Measurements from ENCODE around the gene PGP.
"Not testable (repeated sequence)": the region's sequence is repeated elsewhere in the genome, so short reads cannot be mapped to it uniquely, and the experiment has no call there.

PGP gene, protein sequence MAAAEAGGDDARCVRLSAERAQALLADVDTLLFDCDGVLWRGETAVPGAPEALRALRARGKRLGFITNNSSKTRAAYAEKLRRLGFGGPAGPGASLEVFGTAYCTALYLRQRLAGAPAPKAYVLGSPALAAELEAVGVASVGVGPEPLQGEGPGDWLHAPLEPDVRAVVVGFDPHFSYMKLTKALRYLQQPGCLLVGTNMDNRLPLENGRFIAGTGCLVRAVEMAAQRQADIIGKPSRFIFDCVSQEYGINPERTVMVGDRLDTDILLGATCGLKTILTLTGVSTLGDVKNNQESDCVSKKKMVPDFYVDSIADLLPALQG

DNA sequence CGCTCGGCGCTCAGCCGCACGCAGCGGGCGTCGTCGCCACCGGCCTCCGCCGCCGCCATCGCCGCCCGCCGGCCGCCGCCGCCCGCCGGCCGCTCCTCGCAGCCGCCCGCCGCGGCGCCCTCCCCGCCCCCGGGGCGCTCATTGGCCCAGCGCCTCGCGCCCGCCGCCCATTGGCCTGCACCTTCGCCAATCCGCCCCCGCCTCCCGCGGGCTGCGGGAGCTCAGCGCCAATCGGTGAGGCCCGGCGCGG lies at the start of gene PGP:
TSS of gene PGP (minus strand) at position 122 of the 250 bp plus-strand sequence. CDS start at position 59, 63 bp downstream.
- DNase-seq, result no peak

GRCh38 chr16:2263026-2263425 lies 48.4 kb upstream of the PGP start:
- not testable (repeated sequence) for DNase-seq

DNA sequence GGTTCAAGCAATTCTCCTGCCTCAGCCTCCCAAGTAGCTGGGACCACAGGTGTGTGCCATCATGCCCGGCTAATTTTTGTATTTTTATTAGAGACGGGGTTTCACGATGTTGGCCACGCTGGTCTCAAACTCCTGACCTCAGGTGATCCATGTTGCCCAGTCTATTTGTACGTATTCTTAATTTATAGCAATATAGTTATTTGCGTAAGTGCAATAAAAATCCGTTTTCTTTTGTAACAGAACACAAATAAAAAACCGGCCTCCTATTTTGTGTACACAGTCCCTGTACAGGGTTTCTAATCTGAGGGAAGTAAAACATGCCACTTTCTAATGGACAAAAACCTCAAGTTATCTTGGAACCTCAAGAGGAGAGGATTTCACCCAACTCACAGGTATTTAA lies 45.6 kb upstream of the PGP start:
- DNase-seq, result no peak

DNA sequence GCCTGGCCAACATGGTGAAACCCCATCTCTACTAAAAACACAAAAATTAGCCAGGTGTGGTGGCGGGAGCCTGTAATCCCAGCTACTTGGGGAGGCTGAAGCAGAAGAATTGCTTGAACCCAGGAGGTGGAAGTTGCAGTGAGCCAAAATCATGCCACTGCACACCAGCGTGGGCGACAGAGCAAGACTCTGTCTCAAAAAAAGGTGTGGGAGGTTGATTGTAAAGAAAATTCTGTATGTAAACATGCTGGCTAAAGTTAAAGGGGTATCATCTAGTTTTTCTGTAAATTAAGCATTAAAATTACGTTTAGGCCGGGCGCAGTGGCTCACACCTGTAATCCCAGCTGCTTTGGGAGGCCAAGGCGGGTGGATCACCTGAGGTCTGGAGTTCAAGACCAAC lies 43.9 kb upstream of the PGP start:
- not testable (repeated sequence) for DNase-seq

- DNase-seq, result no peak
Measured at GRCh38 chr16:2257726-2258125, 43.1 kb upstream of the PGP start.

DNA sequence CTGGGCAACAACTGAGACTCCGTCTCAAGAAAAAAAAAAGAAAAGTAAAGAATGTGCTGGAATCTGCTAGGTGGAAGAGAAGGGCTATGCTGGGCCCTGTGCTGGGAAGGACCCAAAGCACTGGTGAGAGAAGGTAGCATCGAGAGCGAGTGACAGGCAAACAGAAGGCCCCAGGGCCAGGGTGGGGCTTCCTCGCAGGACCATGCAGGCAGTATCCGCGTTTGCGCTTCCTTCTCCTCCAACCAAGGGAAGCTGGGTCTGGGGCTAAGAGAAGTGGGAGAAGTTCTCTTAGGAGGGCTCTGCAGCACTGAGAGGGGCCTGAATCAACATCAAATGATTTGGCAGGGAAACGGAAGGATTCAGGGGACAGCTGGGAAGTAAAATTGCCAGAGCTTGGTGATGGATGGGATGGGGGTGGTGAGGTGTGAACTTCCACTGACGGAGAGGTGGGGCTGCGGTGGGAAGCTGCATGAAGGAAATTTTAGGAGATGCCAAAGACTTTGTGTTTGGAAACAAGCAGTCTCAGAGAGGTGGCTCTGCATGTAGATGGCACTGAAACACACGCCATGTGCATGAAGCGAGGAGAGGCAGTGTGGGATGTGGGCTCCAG lies 42.0 kb upstream of the PGP start:
- no peak for DNase-seq

DNA sequence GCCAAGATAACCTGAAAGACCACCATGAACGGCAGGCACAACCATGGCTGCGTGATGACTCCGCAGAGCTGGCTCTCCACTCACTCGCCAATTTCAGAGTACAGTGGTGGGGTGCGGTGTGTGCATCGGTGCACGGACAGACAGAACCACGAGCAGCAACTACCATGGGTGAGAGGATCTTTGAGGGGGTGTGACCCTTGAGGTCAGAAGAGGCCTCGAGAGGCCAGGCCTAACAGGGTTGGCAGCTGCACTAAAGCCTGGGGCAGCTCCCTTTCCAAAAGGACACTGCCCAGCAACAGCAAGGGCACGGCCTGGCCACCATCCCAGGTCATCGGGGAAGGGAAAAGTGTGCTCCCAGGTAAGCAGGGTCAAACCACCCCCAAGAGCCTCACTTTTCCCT lies 38.7 kb upstream of the PGP start:
- DNase-seq, result no peak

DNA sequence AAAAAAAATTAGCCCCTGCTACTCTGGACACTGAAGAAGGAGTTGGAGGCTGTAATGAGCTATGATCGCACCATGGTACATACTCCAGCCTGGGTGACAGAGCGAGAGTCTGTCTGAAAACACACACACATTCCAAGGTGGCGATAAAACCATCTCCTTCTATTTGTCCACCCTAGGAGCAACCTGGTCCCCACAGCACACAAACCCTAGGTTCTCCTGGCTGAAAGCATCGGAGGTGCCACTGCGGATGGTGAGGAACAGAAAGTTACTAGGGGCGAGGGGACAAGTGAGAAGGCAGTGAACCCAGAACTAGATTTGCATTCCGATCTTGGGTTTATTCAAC lies 38.1 kb upstream of the PGP start:
- no peak for DNase-seq

DNA sequence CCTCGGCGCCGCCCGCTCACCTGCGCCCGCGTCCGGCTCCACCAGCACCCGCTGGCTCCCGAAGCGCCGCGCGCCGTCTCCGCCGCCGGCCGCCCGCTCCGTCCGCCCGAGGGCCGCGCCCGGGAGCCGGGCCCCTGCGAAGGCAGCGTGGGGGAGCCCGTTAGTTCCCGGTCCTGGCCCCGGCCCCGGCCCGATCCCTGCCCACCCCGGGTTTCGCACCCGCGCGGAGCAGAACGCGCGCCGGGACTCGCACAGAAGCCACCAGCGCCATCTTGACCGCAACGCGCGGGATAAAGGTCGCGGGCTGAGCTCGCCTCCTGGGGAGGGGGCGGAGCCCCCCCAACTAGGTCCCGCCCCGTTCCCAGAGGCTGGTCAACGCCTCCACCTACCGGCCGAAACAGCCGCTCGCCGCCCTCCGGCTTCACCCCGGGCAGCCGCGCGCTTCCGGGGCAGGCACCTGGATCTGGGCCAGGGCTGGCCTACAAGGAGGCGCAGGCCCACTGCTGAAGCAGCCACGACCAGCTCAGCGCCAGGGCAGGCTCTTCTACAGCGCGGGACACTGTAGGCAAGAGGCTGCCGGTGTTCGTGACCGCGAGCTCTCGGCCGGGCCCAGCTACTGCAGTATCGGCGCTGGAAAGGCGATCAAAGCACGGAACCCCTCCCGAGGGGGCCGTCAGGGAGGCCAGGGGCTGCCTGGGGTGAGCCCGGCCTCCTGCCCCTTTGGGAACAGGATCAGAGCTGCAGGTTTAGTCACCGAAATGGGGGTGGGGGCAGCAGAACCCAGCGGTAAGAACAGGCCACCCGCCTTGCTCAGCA lies 36.9 kb upstream of the PGP start, which contains the start of gene ECI1:
TSS of gene ECI1 (minus strand) at position 292 of the 816 bp plus-strand sequence. CDS start at position 271, 21 bp downstream.
- DNase-seq, result peak; percentile 84

DNA sequence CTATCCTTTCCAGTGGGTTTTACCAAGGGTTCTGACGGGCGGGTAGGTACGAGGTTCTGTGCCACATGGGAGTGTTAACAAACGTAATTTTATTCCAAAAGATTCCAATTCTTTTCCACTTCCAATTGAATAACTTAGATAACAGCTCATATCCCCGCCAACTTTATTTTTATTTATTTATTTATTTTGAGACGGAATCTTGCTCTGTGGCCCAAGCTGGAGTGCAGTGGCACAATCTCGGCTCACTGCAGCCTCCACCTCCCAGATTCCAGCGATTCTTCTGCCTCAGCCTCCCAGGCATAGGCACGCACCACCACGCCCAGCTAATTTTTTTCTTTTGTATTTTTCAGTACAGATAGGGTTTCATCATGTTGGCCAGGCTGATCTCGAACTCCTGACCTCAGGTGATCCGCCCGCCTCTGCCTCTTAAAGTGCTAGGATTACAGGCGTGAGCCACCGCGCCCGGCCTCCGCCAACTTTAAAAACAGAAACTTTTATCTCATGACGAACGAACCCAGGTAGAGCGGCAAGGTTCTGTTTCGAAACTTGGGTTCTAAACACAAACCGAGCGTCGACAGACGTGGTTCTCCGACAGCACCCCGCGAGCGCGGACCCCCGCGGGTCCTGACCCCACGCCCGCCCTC lies 36.1 kb upstream of the PGP start:
- DNase-seq, result peak; percentile 38

DNA sequence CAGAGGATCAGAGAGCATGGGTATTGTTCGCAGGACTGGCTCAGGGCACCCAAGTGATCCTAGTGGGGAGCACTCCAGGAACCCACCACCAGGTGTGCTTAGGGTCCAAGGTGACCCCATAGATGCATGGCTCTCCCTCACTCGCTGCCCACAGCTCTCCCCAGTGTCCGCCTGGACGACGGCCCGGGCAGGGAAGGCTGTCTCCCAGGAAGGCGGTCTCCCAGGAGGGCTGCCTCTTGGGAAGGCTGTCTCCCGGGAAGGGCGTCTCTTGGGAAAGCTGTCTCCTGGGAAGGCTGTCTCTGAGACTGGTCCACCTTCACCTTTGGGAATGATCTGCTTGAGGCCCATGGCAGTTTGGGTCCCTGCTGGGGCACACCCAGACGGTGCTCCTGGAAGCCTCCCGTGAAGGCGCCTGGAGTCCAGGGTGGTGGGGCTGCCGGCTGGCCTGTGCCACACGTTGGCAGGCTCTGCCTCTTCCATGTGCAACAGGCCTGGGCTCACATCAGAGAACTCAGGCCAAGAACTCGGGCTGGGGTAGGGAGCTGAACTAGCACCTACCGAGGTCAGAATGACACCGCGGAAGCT lies 31.8 kb upstream of the PGP start:
- DNase-seq, result no peak

DNA sequence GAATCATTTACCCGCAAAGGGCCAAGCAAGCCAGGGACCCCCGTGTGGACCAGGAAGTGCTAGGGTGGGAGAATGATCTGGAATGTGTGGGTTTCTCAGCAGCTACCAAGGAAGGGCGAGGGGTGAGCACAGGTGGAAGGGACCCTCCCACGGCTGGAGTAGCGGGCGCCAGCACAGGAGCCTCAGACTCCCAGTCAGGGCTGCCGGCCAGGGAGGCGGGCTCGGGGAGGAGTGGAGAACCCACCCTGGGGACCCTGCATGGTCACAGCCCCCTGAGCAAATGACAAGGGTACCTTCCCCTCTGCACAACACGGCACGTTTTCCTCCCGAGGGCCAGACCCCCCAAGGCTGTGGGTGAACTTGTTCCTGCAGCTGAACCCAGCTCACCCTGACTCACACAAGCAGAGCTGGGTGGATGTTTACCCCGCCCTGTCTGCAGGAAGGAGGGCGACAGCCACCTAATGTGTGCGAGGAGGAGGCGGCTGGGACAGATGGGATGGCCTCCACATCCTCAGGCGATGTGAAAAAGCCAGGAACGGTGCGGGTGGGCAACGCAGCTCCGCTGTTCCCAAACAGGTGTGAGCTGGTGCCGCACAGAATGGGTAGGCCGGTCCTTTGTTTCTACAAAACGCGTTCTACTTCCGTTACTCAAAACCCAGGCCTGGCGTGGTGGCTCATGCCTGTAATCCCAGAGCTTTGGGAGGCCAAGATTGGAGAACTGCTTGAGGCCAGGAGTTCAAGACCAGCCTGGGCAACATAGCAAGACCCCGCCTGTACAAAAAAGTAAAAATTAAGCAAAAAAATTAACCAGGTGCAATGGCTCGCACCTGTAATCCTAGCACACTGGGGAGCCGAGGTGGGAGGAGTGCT lies 30.5 kb upstream of the PGP start:
- no peak for DNase-seq

DNA sequence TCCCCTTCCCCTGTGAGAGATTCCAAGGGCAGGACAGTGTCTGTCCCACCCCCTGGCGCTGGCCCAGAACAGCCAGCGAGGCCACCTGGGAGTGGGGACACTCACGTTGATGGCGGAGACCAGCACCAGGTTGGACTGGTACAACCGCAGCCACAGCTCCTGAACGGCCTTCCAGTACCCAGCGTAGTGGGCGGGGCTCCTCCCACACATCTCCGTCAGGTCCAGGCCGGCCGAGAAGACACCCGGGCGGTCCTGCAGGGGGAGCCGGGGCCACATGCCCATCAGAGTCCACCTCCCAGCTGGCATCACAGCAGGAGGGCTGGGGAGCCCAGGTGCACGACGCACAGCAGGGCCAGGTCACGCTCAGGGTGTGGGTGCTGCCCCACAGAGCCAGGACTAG lies 29.7 kb upstream of the PGP start:
- DNase-seq, result no peak

GRCh38 chr16:2243781-2244180 lies 29.1 kb upstream of the PGP start:
- no peak for DNase-seq

- DNase-seq, result no peak
Measured at GRCh38 chr16:2243031-2243528, 28.4 kb upstream of the PGP start.

DNA sequence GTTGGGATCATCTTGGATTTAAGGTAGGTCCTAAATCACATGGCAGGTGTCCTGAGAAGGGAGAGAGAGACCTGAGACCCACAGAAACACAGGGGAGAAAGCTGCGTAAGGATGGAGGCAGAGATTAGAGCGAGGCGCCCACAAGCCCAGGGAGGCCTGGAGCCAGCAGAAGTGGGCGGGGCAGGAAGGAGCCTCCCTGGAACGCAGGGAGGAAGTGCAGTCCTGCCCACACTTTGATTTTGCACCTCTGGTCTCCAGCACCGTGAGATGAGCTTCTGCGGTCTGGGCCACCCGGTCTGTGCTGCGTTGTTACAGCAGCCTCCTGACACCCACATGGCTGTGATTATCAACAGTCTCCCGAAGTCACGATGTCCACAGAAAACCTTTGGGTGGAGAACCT lies 28.0 kb upstream of the PGP start:
- no peak for DNase-seq

DNA sequence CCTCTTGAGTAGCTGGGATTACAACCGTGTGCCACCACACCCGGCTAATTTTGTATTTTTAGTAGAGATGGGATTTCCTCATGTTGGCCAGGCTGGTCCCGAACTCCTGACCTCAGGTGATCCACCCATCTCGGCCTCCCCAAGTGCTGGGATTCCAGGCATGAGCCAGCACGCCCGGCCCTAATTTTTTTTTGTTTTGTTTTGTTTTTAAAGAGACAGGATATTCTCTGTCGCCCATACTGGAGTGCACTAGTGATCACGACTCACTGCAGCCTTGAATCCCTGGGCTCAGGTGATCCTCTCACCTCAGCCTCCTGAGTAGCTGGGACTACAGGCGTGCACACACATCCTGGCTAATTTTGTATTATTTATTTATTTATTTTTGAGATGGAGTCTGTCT lies 25.7 kb upstream of the PGP start:
- not testable (repeated sequence) for DNase-seq

DNA sequence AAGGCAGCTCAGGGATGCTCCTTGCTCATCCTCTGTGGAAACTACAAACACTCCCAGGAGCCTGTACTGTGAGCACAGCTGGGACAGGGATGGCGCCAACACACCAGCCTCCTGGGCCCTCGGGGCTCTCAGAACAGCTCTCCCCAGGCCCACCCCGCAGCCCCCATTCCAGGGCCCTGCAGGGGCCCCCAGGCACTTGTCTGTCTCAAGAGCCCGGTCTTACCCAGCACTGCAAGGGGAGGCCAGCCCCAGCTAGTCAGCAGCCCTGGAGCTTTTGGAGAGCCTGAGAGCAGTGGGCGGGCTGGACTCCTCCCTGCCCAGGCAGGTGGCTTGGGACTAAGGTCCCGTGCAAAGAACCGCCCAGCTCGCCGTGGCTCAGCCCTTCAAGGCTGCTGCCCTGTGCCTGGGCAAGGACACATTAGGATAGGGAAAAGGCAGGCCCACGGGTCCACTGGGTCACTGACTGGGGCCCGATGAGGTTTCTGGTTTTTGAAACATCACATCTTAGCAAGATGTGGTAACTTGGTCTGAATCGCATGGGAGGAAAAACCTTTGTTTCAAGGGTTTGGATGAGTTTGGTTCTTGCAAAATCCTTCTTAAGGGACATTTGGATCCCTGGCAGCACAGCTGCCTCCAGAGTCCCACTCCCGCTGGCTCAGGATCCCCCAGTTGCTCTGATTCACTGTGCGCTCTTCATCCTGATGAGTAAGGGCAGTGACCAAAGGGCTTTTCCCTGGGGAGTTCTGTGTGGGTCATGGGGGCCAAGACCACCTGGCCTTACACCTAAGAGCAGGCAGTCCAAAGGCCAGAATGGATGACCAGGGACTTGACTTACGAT lies 24.4 kb upstream of the PGP start:
- DNase-seq, result no peak

DNA sequence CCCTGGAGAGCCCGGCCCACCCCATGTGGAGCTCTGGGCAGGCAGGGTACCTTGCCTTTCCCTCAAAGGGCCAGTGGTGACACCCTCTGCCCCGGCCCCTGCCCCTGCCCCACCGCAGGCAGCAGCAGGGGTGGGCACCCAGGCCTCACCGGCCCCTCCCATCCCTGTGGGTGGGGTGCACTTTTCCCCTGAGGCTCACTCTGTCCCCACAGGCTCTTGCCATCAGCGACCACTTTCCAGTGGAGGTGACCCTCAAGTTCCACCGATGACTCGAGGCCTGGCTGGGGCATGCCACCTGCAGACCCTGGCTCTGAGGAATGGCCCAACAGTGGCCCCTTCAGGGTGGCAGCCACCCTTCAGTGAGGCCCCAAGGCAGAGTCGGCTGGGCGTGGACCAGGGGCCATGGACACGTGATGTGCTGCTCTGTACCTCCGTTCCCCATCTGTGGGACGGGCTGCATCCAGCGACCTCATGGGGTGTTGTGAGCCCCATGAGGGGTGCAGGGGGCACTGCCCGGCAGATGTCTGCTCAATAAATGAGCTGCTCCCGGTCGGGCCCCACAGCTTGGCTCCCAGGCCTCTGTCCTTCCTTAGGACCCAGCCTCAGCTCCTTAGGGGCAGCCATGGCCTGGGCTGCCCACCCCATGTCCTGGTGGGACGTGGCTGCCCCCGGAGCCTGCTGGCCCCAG lies 23.7 kb upstream of the PGP start:
- DNase-seq, result no peak

- no peak for DNase-seq
Measured at GRCh38 chr16:2237493-2238149, 23.0 kb upstream of the PGP start.
